ENCODE measurements around the gene TUBGCP2.

DNA sequence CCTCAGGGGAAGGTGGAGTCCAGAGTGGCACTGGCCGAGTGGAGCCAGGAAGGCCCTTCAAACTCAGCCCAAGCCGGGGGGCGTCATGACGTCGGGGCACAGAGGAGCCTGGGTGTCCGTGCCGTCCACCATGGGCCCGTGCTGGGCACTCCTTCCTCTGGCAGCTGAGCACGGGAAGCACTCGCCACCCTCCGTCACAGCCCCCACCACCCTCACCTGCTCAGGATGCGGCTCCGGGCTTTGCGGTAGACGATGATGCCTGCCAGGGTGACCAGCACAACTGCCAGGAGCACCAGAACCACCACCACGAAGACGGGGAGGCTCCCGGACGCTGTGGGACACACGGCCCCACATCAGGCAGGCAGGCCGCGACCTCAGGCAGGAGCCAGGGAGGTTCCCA, 40.1 kb downstream of the TUBGCP2 start:
- TF ChIP-seq CTCF (optimal IDR thresholded peaks at IDR 0.05 in 1 of 3, IDR thresholded peaks at IDR 0.05 in 1 of 3, conservative IDR thresholded peaks at IDR 0.05 in 1 of 3; ENCODE audit: extremely low read depth in 1 of 3, insufficient read depth in 2 of 3, low read length in 3 of 3) (no peak), EZH2 (IDR thresholded peaks at IDR 0.05; ENCODE audit: low read length) (no peak)

Measured in keratinocyte (primary cell).